Panc1 (cell line): ENCODE results near the gene CCDC154. TPM values are rescaled to one million over a fixed set of nuclear protein-coding genes. Genes with fewer than 3 reads are reported as not detected.

ENCODE experiments used
- ATAC-seq: fragments of 200-7000 bp; cut with Tn5 transposase; 2 replicates; pipeline ENCODE4 v1.9.1; 2020; ENCODE audit warnings: mild to moderate bottlenecking, moderate library complexity
- BruUV-seq: library from RNA; stranded (reverse); fragments of 400-500 nt; replicated peaks from 2 replicates; lab custom pipeline; 2021; lab: Mats Ljungman, UMichigan
- CTCF ChIA-PET: fragments of 300-600 bp; sonication (Branson Sonifier 250); formaldehyde crosslinking; loops from one replicate; lab custom pipeline; 2022; ENCODE audit warnings: antibody characterized with exemption; lab: Charles Lee
- POLR2A ChIA-PET: fragments of 300-600 bp; sonication (Branson Sonifier 250); formaldehyde crosslinking; loops from one replicate; lab custom pipeline; 2022; ENCODE audit warnings: antibody characterized with exemption; lab: Charles Lee
- DNase-seq: peaks from one replicate; pipeline ENCODE4 v3.0.0-alpha.2; 2010; ENCODE audit warnings: low read depth, low spot score
- H3K27ac ChIP-seq: 2 replicates; pipeline ENCODE4 v1.5.1; 2011; ENCODE audit warnings: mild to moderate bottlenecking, low read length, inconsistent platforms
- H3K27me3 ChIP-seq: fragments of 200-500 bp; sonication (Bioruptor generic); 2 replicates; pipeline ENCODE4 v1.6.0; 2014; ENCODE audit warnings: low read length, inconsistent platforms; ENCODE audit not compliant: control insufficient read depth, insufficient read depth
- H3K36me3 ChIP-seq: fragments of 200-500 bp; sonication (Bioruptor generic); 2 replicates; pipeline ENCODE4 v1.5.1; 2014; ENCODE audit warnings: inconsistent platforms, mild to moderate bottlenecking, low read length, moderate library complexity; ENCODE audit not compliant: control insufficient read depth, insufficient read depth
- H3K4me1 ChIP-seq: 2 replicates; pipeline ENCODE4 v1.5.1; 2011; ENCODE audit warnings: inconsistent platforms, mild to moderate bottlenecking, low read length, moderate library complexity; ENCODE audit not compliant: control insufficient read depth, insufficient read depth
- H3K4me3 ChIP-seq, 2 experiments: 2 replicates each; pipeline ENCODE4 v1.5.1; 2011 to 2012; ENCODE audit warnings: low read depth in 2 of 2, low read length in 2 of 2, mild to moderate bottlenecking in 2 of 2, inconsistent platforms in 1 of 2, moderate library complexity in 1 of 2
- H3K9me3 ChIP-seq: fragments of 200-500 bp; sonication (Bioruptor generic); 2 replicates; pipeline ENCODE4 v1.5.1; 2014; ENCODE audit warnings: low read depth, mild to moderate bottlenecking, inconsistent platforms, low read length, moderate library complexity; ENCODE audit not compliant: control insufficient read depth, insufficient read depth
- POLR2AphosphoS5 ChIP-seq: IDR thresholded peaks from 2 replicates; pipeline ENCODE4 v1.6.1; 2012; ENCODE audit warnings: mild to moderate bottlenecking, low read depth, low read length, moderate library complexity
- SIN3A ChIP-seq: IDR thresholded peaks from 2 replicates; pipeline ENCODE4 v1.6.1; 2012; ENCODE audit warnings: low read depth, mild to moderate bottlenecking, low read length, moderate library complexity, borderline replicate concordance; ENCODE audit not compliant: insufficient read depth
- TCF7L2 ChIP-seq: IDR thresholded peaks from 2 replicates; pipeline ENCODE4 v1.6.1; 2011; ENCODE audit warnings: mild to moderate bottlenecking, low read depth, low read length, inconsistent platforms
- in situ Hi-C: cut with HindIII; loops from 2 replicates; pipeline ENCODE4 v1.10.0; 2016; ENCODE audit warnings: low sequenced_read_pairs, low pct_unique_long_range_greater_than_20kb
- intact Hi-C: fragments of 100-400 bp; cut with micrococcal nuclease; formaldehyde crosslinking; loops from one replicate; pipeline ENCODE4 v1.10.0; 2022; ENCODE audit not compliant: unreplicated experiment
- total RNA-seq: library from RNA; stranded (reverse); gene quantifications from one replicate; pipeline ENCODE4 v1.2.1, GENCODE V29; 2021; ENCODE audit not compliant: unreplicated experiment
- TF ChIP-seq, protein P1 (sequence below): fragments of 450-650 bp; IDR thresholded peaks from 2 replicates; pipeline ENCODE4 v1.5.1; 2017; ENCODE audit warnings: mild to moderate bottlenecking
- TF ChIP-seq, protein P2 (sequence below), 2 experiments: IDR thresholded peaks; 2 replicates each; pipeline ENCODE4 v1.6.1; 2011 to 2012; ENCODE audit warnings: low read depth in 2 of 2, control low read depth in 1 of 2, low read length in 1 of 2, mild to moderate bottlenecking in 1 of 2, moderate library complexity in 1 of 2; ENCODE audit not compliant: insufficient read depth in 1 of 2

The CCDC154 gene
- total RNA-seq, 1 experiment from 2014 or later, result 2.0 TPM

- H3K4me3 ChIP-seq, result no peak overlapping the region
- no peak for TF ChIP-seq POLR2AphosphoS5
- TF ChIP-seq, protein P1, sequence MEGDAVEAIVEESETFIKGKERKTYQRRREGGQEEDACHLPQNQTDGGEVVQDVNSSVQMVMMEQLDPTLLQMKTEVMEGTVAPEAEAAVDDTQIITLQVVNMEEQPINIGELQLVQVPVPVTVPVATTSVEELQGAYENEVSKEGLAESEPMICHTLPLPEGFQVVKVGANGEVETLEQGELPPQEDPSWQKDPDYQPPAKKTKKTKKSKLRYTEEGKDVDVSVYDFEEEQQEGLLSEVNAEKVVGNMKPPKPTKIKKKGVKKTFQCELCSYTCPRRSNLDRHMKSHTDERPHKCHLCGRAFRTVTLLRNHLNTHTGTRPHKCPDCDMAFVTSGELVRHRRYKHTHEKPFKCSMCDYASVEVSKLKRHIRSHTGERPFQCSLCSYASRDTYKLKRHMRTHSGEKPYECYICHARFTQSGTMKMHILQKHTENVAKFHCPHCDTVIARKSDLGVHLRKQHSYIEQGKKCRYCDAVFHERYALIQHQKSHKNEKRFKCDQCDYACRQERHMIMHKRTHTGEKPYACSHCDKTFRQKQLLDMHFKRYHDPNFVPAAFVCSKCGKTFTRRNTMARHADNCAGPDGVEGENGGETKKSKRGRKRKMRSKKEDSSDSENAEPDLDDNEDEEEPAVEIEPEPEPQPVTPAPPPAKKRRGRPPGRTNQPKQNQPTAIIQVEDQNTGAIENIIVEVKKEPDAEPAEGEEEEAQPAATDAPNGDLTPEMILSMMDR, result no peak
- TF ChIP-seq TCF7L2, result no peak
- TF ChIP-seq SIN3A, result no peak
- TF ChIP-seq, protein P2, sequence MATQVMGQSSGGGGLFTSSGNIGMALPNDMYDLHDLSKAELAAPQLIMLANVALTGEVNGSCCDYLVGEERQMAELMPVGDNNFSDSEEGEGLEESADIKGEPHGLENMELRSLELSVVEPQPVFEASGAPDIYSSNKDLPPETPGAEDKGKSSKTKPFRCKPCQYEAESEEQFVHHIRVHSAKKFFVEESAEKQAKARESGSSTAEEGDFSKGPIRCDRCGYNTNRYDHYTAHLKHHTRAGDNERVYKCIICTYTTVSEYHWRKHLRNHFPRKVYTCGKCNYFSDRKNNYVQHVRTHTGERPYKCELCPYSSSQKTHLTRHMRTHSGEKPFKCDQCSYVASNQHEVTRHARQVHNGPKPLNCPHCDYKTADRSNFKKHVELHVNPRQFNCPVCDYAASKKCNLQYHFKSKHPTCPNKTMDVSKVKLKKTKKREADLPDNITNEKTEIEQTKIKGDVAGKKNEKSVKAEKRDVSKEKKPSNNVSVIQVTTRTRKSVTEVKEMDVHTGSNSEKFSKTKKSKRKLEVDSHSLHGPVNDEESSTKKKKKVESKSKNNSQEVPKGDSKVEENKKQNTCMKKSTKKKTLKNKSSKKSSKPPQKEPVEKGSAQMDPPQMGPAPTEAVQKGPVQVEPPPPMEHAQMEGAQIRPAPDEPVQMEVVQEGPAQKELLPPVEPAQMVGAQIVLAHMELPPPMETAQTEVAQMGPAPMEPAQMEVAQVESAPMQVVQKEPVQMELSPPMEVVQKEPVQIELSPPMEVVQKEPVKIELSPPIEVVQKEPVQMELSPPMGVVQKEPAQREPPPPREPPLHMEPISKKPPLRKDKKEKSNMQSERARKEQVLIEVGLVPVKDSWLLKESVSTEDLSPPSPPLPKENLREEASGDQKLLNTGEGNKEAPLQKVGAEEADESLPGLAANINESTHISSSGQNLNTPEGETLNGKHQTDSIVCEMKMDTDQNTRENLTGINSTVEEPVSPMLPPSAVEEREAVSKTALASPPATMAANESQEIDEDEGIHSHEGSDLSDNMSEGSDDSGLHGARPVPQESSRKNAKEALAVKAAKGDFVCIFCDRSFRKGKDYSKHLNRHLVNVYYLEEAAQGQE (IDR thresholded peaks at IDR 0.05; ENCODE audit: insufficient read depth in 1 of 2, low read depth in 2 of 2, low read length in 1 of 2), result no peak
- in situ Hi-C loops, result no loop called here
- H3K36me3 ChIP-seq, result no peaks in the 10 kb centered on the region
- CTCF ChIA-PET, result no interaction called here
- no peaks in the 10 kb centered on the region for H3K27me3 ChIP-seq
- H3K9me3 ChIP-seq, result no peaks in the 10 kb centered on the region
- H3K27ac ChIP-seq, result no peak overlapping the region
- H3K4me1 ChIP-seq, result no peaks in the 10 kb centered on the region
- ATAC-seq (no peak), DNase-seq (no peak)
- POLR2A ChIA-PET, result no interaction called here
- intact Hi-C loops, result no loop called here
- BruUV-seq, result TSS peak; percentile 82
Measured at GRCh38 chr16:1445518-1446203, 1.3 kb upstream of the CCDC154 start.

- H3K4me1 ChIP-seq, result no peaks in the 10 kb centered on the region
- no peak for ATAC-seq
- H3K4me3 ChIP-seq, result no peak overlapping the region
- POLR2A ChIA-PET, result no interaction called here
- no TSS peak for BruUV-seq
- in situ Hi-C loops (no loop called here), intact Hi-C loops (no loop called here)
- H3K9me3 ChIP-seq, result no peaks in the 10 kb centered on the region
- no peak overlapping the region for H3K27ac ChIP-seq
- no peaks in the 10 kb centered on the region for H3K27me3 ChIP-seq
- CTCF ChIA-PET, result no interaction called here
- TF ChIP-seq, protein P1, result no peak
- TF ChIP-seq, protein P2 (IDR thresholded peaks at IDR 0.05; ENCODE audit: insufficient read depth in 1 of 2, low read depth in 2 of 2, low read length in 1 of 2), result no peak
- TF ChIP-seq SIN3A, result no peak
- no peak for TF ChIP-seq POLR2AphosphoS5
- TF ChIP-seq TCF7L2, result no peak
- no peaks in the 10 kb centered on the region for H3K36me3 ChIP-seq
- DNase-seq, result no peak
Measured at GRCh38 chr16:1444730-1445517, 568 bp upstream of the CCDC154 start.
